ENCODE results near the gene FAM83F.
"Not testable (repeated sequence)": the region's sequence is repeated elsewhere in the genome, so short reads cannot be mapped to it uniquely, and the experiment has no call there.

FAM83F gene

DNA sequence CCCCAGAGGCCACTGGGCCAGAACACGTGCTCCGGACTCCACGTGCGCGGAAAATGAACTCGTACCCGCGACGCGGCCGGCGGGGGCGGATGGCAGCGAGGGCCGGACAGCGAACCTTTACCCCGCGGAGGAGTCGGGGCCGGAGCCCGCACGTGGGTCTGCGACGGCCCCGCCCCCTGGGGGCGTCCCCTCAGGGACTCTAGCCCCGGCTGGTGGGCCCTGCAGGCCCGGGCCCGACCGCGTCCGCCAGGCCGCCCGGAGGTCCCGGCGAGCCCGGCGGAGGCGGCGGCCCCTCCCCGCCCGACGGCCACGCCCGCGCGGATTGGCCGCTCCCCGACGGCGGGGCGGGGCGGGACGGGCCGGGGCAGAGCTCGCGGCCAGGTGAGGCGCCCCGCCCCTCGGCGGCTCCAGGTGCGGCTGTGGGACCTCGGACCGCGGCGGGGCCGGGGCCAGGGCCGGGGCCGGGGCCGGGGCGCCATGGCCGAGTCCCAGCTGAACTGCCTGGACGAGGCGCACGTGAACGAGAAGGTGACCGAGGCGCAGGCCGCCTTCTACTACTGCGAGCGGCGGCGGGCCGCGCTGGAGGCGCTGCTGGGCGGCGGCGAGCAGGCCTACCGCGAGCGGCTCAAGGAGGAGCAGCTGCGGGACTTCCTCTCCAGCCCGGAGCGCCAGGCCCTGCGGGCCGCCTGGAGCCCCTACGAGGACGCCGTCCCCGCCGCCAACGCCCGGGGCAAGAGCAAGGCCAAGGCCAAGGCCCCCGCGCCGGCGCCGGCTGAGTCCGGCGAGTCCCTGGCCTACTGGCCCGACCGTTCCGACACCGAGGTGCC lies at the start of gene FAM83F:
Gene FAM83F, plus strand, starts transcription at position 389 of the 827 bp plus-strand sequence. Its CDS starts 89 bp downstream, at position 478.
- DNase-seq (ENCODE audit: low read depth), result no peak

DNA sequence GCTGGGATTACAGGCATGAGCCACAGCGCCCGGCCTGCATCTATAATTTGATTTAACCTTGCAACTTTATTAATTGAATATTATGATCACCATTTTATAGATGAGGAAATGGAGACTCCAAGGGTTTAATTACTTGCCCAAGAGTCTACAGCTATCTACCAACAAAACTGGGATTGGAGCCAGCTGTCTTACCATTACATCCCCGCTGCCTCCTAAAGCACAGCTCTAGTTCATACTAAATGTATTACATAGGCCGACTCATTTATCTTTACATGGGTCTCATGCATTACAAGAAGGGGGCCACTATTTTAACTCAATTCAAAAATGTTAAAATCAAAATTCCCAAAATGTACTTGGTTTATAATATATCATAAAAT lies 48.6 kb upstream of the FAM83F start:
- no peak for DNase-seq (ENCODE audit: low read depth)

DNA sequence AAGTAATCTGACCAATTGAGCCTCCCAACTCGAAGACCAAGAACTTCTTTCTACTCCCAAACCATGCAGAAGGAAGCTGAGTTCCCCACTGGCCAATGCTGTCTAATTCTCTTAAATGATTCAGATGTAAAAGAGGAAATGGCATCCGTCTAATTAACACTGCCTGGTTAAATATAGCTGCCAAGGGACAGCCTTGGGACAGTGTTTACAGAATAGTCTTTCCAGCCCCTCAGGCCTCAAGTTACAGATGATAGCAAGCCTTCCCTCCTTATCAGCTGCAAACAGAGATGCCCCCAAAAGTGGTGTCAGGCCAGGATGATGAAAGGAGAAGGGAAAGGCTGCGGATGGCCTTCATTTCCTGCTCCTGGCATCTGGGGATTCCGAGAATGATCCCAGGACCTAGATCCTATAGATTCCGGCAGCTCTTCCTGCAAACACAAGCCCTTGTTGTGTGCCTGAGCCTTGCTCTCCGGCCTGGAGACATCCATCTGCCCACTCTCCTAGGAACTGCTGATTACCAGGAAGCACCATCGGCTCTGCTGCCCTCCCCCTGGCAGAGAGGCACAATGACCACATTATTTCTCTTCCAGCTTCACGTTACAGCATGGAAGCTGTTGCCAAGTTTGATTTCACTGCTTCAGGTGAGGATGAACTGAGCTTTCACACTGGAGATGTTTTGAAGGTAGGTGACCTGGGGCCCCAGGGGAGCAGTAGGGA lies 48.1 kb upstream of the FAM83F start:
- DNase-seq (ENCODE audit: low read depth), result no peak

DNA sequence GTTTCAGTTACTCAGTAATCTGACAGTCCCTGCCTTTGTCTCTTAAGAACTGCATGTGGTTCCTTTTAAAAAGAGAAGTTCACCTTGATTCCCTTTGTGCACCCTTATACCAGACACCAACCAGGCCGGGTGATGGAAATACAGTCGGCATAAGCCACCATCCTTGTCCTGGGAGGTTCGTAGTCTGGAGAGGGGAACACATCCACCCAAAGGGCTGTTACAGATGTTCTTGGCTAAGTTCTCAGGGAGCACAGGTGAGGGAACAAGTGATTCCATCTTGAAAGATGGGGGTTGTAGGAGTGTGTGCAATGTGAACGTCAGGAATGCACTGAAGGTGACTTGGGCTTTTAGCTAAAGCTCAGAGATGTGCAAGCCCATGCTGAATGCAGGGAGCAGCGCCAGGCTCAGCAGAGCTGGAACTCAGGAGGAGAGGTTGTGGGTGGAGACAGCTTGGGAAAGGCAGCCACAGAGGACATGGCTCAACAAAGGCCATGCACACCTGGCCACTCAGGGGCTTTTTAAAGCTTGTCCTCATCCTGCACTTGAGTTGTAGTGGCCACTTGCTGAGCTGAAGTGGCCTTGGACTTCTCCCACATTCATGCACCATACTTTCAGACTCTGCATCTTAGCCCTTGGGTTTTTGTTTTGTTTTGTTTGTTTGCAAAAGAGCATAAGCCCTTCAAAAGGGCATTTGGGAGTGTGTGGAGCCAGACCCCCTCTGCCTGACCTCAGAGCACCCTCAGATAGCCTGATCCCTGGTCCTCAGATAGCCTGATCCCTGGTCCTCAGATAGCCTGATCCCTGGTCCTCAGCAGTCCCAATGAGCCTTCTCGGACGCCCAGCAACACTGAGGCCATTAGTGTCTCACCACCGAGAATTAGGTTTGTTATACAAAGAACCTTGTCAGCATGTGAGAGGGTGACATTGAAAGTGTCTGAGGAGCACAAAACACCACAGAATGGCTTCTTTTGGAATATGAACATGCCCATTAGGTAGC lies 47.2 kb upstream of the FAM83F start:
- DNase-seq (ENCODE audit: low read depth), result no peak

DNA sequence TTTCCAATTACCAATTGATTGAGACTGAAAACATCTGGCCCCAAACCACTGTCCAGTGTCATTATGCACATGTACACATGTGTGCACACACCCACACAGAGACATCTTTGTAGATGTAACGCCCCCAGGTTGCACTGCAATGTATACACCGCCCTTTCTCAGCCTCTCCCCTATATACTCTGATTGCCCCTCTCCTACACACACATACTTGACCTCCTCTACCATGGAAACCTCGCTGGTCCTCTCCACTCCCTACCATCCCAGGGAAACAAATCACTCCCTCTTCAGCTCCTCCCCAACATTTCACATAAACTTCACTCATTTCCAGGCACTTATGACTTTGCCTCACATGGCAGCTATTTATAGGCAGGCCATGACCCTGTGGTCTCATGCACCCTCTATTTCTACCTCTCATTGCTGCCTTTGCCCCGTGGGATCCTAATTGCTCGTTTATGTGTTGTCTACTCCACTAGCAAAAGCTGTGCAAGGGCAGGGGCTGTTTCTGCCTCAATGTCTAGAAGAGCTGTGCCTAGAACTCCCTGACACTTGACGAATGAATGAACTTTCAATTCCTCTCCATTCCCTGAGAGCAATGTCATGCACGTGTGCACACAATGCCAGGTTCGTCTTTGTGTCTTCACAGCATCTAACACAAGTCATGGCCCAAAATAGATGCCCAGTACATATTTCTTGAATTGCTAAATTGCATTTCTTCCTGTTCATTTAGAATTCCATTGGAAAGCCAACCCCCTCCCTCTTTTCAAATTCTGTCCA lies 44.6 kb upstream of the FAM83F start:
- no peak for DNase-seq (ENCODE audit: low read depth)

DNA sequence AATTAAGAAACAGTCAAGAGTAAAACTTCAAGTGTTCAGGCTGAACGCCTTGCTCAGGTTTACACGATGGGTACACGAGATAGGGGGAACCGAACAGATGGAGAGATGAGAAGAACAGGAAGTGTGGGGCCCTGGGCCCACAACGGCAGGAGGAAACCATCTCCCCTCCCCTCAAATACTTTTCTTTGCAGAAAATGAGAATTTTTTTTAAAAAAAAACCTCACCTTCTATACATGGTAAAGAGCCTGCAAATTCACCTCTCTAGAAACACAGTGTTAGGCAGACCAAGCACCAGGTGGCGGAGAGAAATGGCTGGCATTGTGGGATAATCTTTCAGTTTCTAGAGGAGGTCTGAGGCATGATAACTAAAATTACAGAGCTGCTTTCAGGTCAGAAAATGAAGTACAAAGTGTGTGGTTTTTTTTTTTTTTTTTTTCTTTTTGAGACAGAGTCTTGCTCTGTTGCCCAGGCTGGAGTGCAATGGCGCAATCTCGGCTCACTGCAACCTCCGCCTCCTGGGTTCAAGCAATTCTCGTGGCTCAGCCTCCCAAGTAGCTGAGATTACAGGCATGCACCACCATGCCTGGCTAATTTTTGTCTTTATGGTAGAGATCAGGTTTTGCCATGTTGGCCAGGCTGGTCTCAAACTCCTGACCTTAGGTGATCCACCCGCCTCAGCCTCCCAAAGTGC lies 43.0 kb upstream of the FAM83F start:
- not testable (repeated sequence) for DNase-seq (ENCODE audit: low read depth)

DNA sequence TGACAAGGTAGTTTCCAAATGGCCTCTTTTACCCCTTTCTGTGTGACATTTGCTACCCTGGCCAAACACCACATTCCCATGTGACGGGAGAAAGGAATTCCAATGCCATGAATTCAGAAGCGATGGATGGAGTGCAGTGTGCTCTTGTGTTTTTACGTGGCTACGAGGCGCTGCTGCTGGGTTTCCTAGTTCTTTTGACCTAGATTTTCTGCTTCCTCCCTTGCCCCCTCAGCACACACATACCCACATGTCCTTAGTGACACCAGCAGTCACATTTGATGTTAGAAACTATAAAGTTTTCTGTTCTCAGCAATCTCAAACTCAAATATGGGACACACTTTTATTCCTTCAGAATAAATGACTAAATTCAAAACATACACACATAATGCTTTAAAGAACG lies 42.4 kb upstream of the FAM83F start:
- no peak for DNase-seq (ENCODE audit: low read depth)

DNA sequence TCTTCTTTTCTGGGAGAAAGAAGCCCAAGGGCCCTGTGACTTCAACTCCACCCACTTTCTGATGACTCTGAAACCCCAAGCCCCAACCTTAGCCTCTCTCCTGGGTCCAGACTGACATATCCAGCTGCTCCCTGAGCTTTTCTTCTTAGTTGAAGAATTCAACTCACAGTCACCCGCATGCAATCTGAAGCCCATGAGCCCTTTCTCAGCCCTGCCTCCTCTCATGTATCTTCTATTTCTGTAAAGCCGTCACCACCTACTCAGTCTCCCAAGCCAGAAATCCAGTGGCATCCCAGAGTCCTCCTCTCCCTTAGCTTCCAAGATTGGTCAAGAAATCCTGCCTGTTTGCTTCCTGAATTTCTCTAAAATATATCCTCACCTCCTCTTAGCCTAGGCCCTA lies 41.7 kb upstream of the FAM83F start:
- DNase-seq (ENCODE audit: low read depth), result no peak

DNA sequence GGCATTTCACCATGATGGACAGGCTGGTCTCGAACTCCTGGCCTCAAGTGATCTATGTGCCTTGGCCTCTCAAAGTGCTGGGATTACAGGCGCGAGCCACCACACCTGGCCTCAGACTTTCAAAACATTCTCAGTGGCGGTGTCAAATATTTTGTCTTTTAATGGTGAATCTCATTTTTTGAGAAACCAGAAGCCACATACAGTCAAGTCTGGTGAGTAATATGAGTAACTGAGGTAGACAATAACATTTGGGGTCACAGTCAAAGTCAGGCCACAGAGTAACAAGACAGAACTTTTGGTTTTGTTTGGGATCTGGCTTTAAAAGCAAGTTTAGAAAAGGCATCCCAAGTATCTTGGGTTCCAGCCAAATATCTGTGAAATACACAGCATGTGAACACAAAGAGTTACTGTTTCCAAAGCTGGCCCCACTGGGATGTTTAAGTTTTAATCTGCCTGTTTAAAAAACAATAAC lies 40.1 kb upstream of the FAM83F start:
- peak; percentile 33 for DNase-seq (ENCODE audit: low read depth)

DNA sequence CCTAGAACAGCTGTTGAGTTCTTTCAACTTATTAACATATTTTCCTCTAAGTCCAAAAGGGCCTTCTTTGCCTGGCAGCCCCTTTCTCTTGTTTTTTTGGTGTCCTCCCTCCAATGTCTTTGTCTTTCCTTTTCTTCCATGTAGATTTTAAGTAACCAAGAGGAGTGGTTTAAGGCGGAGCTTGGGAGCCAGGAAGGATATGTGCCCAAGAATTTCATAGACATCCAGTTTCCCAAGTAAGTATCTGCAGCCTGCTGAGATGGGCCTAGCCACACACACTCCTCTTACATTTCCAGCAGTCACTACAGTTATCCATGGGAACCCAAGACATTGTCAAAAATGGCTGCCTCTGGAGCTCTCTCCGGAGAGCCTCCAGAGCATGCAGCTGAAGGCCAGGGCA lies 39.1 kb upstream of the FAM83F start:
- no peak for DNase-seq (ENCODE audit: low read depth)

DNA sequence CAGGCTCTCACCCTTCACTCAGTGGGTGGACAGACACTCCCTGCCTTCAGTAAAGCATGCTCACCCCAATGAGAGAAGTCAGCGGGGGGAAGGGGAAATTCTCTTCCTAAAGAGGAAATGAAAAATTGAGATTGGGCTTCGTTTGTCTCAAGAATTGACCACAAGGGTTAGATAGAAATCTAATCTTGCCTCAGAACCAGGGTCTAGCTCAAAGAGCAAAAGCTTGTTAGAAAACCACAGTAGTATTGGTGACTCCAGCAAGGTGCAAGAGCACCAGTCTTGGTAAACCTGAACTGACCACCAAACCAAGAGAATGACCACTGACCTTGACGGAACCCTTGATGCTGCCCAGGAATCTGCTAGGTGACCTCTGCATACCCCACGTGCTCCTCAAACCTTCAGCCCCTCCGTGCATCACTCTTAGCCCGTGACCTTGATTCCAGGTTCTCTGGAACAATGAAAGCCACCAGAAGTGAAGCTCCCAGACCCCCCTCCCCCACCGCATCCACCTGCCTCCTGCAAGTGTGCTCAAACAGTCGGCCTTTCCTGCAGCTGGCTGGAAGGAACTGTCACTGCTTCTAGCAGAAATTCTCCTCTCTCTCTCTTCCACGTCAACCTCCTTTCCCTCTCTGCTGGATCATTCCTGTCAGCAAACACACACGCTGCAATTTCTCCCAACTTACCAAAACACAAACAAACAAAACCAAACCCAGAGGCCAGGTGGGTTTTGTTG lies 37.7 kb upstream of the FAM83F start:
- DNase-seq (ENCODE audit: low read depth), result no peak

DNA sequence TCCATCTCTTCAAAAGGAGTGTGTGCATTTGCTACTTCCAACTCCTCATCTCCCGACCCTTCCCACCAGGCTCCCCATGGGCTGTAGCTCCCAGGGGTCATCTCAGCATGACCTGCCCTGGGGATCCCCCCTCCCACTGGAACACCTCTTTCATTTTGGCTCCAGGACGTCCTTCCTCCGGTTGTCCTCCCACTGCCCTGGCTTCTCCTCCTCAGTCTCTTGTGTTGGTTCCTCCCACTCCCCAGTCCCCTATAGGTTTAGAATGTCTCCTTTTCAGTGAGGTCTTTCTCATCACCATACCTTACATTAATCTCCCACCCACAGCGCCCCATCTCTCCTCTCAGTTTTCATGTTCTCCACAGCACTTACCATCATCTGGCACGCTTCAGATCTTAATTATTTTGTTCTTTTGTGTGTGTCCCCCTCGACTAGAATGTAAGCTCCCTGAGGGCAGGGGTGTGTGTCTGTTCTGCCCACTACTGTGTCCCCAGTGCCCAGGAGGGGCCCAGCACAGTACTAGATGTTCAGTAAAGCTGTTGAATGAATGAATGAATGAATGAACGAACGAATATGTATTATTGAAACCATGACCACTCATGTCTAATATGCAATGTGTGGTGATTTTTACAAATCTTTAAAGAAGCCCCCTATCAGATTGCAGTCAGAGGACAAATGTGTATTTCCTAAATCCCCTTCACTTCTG lies 36.6 kb upstream of the FAM83F start:
- no peak for DNase-seq (ENCODE audit: low read depth)

DNA sequence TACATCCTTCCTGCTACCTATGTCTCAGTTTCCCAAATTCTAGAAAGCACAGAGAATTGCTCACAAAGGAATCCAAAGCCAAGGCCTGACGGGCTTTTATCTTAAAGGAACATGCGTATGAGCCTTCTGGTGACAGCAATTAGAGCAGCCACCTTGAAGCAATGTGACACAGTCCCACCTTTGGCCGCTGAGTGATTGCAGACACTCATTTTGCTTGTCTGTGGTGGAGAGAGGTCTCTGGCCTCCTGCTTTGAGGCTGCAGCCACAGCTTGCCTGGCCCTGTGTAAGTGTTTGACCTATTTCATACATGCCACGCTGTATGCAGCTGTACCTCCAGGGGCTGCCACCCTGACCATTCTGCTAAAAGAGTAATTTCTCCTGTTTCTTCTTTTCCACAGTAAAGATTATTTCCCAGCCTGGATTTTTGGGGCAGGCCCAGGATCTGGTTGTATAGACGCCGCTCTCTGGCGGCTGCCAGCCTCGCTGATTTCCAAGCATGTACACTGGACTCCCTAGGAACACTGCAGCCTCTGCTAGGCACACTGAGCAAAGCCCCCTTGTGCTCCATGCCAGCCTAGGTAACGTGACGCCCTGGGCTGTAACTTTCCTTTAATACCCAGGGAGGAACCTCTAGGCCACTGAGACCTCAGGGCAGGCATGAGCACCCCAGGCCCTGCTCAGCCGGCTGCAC lies 35.7 kb upstream of the FAM83F start:
- DNase-seq (ENCODE audit: low read depth), result no peak

DNA sequence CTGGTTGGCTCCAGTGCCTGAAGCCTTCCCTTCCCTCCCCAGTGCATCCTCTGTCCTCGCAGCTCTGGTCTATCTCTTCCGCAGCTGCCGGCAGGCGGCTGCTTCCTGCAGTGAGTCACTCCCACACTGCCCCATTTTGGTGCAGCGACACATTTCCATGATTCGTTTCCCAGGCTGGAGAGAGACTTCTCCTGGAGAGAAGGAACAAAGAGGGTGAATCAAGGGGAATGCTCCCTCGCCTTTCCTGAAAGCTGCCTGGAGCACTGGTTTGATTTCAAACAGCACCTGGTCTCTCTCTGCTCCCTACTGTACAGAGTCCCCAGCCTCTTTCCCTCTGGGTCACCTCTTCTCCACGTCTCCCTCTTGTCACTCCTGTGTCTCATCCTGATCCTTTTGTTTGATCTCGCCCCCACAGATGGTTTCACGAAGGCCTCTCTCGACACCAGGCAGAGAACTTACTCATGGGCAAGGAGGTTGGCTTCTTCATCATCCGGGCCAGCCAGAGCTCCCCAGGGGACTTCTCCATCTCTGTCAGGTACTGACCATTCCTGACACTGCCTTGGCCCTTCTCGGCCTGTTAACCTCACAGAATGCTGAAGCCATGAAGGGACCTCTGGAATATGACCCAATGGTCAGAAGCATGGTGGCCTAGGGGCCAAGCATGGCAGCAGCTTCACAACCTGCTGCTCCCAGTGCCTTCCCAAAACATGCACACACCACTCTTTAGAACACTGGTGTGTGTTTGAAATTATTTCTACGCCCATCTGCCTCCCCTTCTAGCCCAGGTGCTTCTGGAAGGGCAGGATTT lies 34.9 kb upstream of the FAM83F start, which contains the start of gene TMA7B:
Gene TMA7B, plus strand, starts transcription at position 758 of the 808 bp plus-strand sequence. CDS start 3,978 bp downstream, outside the sequence.
- no peak for DNase-seq (ENCODE audit: low read depth)

DNA sequence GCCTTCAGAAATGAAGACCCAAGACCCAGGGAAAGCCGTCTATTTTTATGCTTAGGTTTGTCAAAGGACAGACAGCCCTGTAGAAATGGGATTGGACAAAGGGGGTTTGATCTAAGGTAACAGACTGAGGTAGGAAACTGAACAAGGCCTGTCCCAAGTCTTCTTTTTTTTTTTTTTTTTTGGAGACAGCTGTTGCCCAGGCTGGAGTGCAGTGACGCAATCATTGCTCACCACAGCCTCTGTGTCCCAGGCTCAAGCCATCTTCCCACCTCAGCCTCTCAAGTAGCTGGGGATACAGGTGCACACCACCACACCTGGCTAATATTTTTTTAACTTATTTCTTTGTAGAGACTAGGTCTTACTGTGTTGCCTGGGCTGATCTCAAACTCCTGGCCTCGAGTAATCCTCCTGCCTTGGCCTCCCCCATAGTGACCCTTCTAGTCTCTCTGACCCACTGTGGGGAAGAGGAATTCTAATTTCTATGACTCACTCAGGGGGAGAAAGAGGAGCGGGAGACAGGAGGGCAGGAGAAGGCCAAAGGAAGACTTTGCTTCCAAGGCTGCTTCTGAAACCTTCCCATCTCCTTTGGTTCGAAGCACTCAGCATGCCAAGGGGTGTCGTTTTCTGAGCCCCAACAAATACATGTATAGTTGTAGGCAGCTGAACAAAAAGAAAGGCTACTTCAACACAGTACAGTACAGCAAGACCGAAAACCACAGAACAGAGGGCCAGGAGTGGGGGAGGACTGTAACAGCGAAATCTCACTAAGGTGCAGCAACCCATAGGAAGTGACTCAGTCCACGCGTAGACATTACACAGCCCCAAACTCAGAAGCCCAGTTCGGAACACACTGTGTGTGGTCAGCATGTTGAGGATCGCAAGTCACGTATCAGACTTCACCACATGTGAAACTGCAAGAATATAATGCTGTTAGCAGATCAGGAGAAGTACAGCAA lies 33.7 kb upstream of the FAM83F start:
- no peak for DNase-seq (ENCODE audit: low read depth)

DNA sequence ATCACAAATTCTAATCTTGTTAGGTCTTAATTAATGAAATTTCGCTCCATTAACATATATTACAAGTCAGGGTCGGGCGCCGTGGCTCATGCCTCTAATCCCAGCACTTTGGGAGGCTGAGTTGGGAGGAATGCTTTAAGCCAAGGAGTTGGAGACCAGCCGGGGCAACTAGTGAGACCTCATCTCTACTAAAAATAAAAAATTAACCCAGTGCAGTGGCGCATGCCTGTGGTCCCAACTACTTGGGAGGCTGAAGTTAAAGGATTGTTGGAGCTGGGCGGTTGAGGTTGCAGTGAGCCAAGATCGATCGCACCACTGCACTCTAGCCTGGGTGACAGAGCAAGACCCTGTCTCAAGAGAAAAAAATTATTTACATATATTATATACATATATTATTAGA lies 32.7 kb upstream of the FAM83F start:
- no peak for DNase-seq (ENCODE audit: low read depth)

DNA sequence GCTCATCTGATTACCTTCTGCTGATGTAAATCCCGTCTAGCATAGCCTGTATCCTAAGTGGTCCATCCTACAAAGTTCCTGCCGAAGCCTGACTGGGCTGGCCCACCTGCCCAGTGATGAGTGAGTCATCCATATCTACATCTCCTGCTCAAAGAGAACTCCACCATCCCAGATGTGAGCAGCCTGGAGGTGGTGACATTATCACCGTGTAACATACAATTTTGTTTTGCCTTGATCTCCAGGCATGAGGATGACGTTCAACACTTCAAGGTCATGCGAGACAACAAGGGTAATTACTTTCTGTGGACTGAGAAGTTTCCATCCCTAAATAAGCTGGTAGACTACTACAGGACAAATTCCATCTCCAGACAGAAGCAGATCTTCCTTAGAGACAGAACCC lies 29.0 kb upstream of the FAM83F start:
- no peak for DNase-seq (ENCODE audit: low read depth)

Measured in fibroblast of gingiva (primary cell).